PFSK-1 (cell line): Measurements from ENCODE around the gene GABRR2.

ENCODE experiments used
- FOXP2 ChIP-seq: optimal IDR thresholded peaks from 2 replicates; pipeline ENCODE3; 2011; ENCODE audit warnings: borderline replicate concordance, control low read depth, inconsistent platforms; ENCODE audit not compliant: insufficient read depth; ENCODE audit errors: extremely low read length, extremely low read depth
- POLR2AphosphoS5 ChIP-seq: IDR thresholded peaks from 2 replicates; pipeline ENCODE4 v1.6.1; 2012; ENCODE audit warnings: low read depth, mild to moderate bottlenecking, control low read depth, low read length, moderate library complexity
- SIN3A ChIP-seq: IDR thresholded peaks from 2 replicates; pipeline ENCODE4 v1.6.1; 2012; ENCODE audit warnings: mild to moderate bottlenecking, low read length, moderate library complexity, borderline replicate concordance; ENCODE audit not compliant: insufficient read depth
- TAF1 ChIP-seq: IDR thresholded peaks from 2 replicates; pipeline ENCODE4 v1.6.1; 2012; ENCODE audit warnings: low read length, control low read depth, borderline replicate concordance; ENCODE audit not compliant: insufficient read depth
- TF ChIP-seq, protein P1 (sequence below), 2 experiments: IDR thresholded peaks; 2 replicates each; pipeline versions ENCODE4 v1.6.1 to v1.8.0; 2011 to 2012; ENCODE audit warnings: low read depth in 2 of 2, low read length in 2 of 2, control low read depth in 1 of 2, inconsistent platforms in 1 of 2, mild to moderate bottlenecking in 1 of 2, moderate library complexity in 1 of 2; ENCODE audit not compliant: insufficient read depth in 1 of 2

GABRR2 gene

DNA sequence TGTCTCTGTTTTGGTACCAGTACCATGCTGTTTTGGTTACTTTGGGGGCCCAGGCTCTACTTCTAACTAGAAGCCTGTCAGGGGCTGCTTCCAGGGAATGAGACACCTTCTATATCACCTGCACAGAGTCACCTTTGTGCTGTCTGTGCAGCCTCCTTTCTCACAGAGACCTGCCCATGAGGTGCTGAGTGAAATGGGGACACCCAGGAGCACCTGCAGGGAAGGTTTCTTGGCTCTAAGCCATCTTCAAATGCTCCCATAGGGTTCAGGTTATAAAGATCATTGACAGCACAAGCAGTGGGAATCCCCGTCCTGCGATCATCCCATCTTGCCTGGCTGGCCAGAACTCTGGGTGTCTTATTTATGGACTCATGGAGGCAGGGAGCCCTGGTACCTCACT, 19.1 kb downstream of the GABRR2 start:
- no peak for TF ChIP-seq TAF1
- no peak for TF ChIP-seq SIN3A
- TF ChIP-seq POLR2AphosphoS5, result no peak
- no peak for TF ChIP-seq FOXP2
- TF ChIP-seq, protein P1, sequence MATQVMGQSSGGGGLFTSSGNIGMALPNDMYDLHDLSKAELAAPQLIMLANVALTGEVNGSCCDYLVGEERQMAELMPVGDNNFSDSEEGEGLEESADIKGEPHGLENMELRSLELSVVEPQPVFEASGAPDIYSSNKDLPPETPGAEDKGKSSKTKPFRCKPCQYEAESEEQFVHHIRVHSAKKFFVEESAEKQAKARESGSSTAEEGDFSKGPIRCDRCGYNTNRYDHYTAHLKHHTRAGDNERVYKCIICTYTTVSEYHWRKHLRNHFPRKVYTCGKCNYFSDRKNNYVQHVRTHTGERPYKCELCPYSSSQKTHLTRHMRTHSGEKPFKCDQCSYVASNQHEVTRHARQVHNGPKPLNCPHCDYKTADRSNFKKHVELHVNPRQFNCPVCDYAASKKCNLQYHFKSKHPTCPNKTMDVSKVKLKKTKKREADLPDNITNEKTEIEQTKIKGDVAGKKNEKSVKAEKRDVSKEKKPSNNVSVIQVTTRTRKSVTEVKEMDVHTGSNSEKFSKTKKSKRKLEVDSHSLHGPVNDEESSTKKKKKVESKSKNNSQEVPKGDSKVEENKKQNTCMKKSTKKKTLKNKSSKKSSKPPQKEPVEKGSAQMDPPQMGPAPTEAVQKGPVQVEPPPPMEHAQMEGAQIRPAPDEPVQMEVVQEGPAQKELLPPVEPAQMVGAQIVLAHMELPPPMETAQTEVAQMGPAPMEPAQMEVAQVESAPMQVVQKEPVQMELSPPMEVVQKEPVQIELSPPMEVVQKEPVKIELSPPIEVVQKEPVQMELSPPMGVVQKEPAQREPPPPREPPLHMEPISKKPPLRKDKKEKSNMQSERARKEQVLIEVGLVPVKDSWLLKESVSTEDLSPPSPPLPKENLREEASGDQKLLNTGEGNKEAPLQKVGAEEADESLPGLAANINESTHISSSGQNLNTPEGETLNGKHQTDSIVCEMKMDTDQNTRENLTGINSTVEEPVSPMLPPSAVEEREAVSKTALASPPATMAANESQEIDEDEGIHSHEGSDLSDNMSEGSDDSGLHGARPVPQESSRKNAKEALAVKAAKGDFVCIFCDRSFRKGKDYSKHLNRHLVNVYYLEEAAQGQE (IDR thresholded peaks at IDR 0.05; ENCODE audit: insufficient read depth in 1 of 2, low read depth in 2 of 2, low read length in 2 of 2), result no peak

DNA sequence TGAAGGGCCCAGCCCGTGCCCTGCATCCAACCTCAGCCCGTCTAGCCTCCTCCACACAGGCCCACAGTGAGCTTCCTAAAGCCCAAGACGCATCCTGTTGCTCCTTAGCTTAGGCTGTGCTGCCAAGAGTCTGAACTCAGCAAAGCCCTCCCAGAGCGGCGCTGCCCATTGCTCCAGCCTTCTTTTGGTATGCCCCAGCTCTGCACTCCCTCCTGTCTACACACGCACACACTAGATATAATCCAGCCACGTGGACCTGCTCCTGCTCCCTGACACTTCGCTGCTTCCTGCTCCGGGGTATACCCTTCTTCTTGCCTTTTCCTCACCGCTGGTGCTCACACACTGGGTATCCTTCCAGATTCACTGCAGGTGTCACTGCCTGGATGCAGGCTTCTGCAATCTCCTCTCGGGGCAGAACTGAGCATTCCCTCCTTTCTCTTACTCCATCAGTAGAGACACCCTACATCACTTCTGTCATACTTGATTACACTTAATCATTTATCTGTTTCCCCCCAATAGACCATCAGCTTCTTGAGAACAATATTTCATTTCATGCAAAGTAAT, 23.8 kb downstream of the GABRR2 start:
- TF ChIP-seq FOXP2 (no peak), SIN3A (no peak), POLR2AphosphoS5 (no peak), TAF1 (no peak)
- TF ChIP-seq, protein P1 (IDR thresholded peaks at IDR 0.05; ENCODE audit: insufficient read depth in 1 of 2, low read depth in 2 of 2, low read length in 2 of 2), result no peak

DNA sequence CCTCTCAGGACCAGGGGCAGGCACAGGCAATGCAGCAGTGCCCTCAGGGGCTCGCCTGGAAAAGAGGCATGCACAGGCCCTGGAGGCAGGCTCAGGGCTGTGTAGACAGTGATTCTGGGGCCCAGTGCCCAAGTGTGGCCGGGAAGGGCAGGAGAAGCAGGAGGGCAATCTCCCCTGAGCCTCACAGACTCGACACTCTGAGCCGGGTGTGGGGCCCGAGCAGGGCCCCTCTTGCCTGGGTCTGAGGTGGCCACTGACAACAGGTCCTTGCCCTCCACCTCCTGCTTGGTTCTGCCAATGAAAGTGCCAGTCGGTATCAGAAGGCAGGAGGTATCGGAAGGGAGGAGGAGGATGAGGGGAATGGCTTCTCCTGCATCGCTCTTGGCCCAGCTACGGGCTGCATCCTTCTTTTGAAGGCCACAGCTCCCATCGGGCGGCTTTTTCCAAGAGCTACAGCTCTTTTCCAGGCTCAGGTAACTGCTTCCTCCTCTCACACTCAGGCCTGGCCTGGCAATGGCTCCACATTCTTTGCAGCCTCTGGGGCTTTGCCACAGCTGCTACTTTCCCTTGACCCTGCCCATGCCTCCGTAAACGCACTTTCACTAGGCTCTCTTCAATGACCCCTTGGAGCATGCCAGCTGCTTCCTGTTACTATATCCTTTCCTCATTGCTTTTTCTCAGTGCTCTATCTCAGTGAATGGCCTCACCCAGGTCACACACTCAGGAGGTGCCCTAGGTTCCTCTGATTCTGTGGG, 24.5 kb downstream of the GABRR2 start:
- TF ChIP-seq TAF1, result no peak
- no peak for TF ChIP-seq FOXP2
- TF ChIP-seq, protein P1 (IDR thresholded peaks at IDR 0.05; ENCODE audit: insufficient read depth in 1 of 2, low read depth in 2 of 2, low read length in 2 of 2), result no peak
- TF ChIP-seq SIN3A, result no peak
- no peak for TF ChIP-seq POLR2AphosphoS5

DNA sequence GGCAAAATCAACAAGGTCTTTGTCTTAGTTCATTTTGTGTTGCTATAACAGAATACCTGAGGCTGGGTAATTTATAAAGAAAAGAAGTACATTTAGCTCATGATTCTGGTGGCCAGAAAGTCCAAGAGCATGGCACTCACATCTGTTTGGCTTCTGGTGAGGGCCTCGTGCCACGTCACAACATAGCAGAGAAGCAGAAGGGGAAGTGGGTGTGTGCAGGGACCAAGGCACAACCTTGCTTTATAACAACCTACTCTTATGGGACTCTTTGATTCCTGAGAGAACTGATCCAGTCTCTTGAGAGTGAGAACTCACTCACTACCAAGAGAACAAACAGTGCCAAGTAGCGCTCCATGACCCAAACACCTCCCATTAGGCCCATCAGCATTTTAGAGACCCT, 25.4 kb downstream of the GABRR2 start:
- TF ChIP-seq TAF1 (no peak), POLR2AphosphoS5 (no peak), SIN3A (no peak), FOXP2 (no peak)
- TF ChIP-seq, protein P1 (IDR thresholded peaks at IDR 0.05; ENCODE audit: insufficient read depth in 1 of 2, low read depth in 2 of 2, low read length in 2 of 2), result no peak
